K562 (cell line): ENCODE results near the gene PLSCR5. TPM values are rescaled to one million over a fixed set of nuclear protein-coding genes. Genes with fewer than 3 reads are reported as not detected.

Experiments used
- ATAC-seq: fragments of 200-7000 bp; cut with Tn5 transposase; 3 replicates; pipeline ENCODE4 v1.9.1; 2020; ENCODE audit warnings: moderate library complexity
- BruUV-seq: library from RNA; stranded (reverse); fragments of 400-500 nt; replicated peaks from 2 replicates; lab custom pipeline; 2021; lab: Mats Ljungman, UMichigan
- CTCF ChIA-PET: fragments of 300-600 bp; formaldehyde crosslinking; extraction: SDS; loops from one replicate; lab custom pipeline; 2021; ENCODE audit warnings: low intra/inter-chr PET ratio; lab: Yijun Ruan, JAX
- POLR2A ChIA-PET: fragments of 300-600, 350-650 bp; sonication (Branson Sonifier 250); formaldehyde crosslinking; extraction: SDS; loops from one replicate; lab custom pipeline; 2021; ENCODE audit warnings: antibody characterized with exemption, inconsistent platforms; lab: Yijun Ruan, JAX
- DNase-seq, 4 experiments: peaks; one replicate each; pipeline versions ENCODE4 v3.0.0 to v3.0.0-alpha.2; 2011 to 2018; ENCODE audit warnings: low spot score in 3 of 4, mixed read lengths in 3 of 4; ENCODE audit errors: extremely low read depth in 1 of 4
- FAIRE-seq: peaks from 2 replicates; lab custom pipeline; 2011; peaks lifted over from hg19 to GRCh38; lab: Jason Lieb, UNC
- H2AFZ ChIP-seq: 2 replicates; pipeline ENCODE4 v1.6.0; 2011; ENCODE audit warnings: low read depth, low read length, control low read depth, inconsistent platforms
- H3K27ac ChIP-seq: fragments of 200-600 bp; 3 replicates; pipeline ENCODE4 v1.8.0; 2011; ENCODE audit warnings: low read depth, mild to moderate bottlenecking, control low read depth, inconsistent platforms, low read length, moderate library complexity, mixed read lengths; ENCODE audit errors: extremely low read depth
- H3K27me3 ChIP-seq, 2 experiments: fragments of 300-600 bp in 1 of 2; 2 replicates in 1 of 2; 3 replicates in 1 of 2; pipeline versions ENCODE4 v1.6.0 to v1.8.0; 2011; ENCODE audit warnings: inconsistent platforms in 2 of 2, low read length in 2 of 2, mild to moderate bottlenecking in 1 of 2, mixed read lengths in 1 of 2, moderate library complexity in 1 of 2; ENCODE audit not compliant: control insufficient read depth in 2 of 2, insufficient read depth in 2 of 2
- H3K36me3 ChIP-seq: fragments of 300-600 bp; 3 replicates; pipeline ENCODE4 v1.8.0; 2011; ENCODE audit warnings: mild to moderate bottlenecking, low read length, inconsistent platforms; ENCODE audit not compliant: control insufficient read depth, insufficient read depth
- H3K4me1 ChIP-seq, 2 experiments: fragments of 200-600 bp in 1 of 2; replicated peaks in 1 of 2; 2 replicates in 1 of 2; 3 replicates in 1 of 2; pipeline versions ENCODE4 v1.5.1 to v1.8.0; 2011; ENCODE audit warnings: inconsistent platforms in 2 of 2, low read length in 2 of 2, mild to moderate bottlenecking in 1 of 2, mixed read lengths in 1 of 2, moderate library complexity in 1 of 2; ENCODE audit not compliant: control insufficient read depth in 2 of 2, insufficient read depth in 2 of 2
- H3K4me2 ChIP-seq: 2 replicates; pipeline ENCODE4 v1.6.1; 2011; ENCODE audit warnings: low read length, control low read depth, inconsistent platforms, mixed read lengths; ENCODE audit not compliant: insufficient read depth
- H3K4me3 ChIP-seq: fragments of 200-600 bp; sonication (generic), shearing (Covaris generic); 2 replicates; pipeline ENCODE4 v1.5.1; 2016; ENCODE audit warnings: control low read depth, inconsistent platforms
- H3K79me2 ChIP-seq: fragments of 200-600 bp; 3 replicates; pipeline ENCODE4 v1.8.0; 2011; ENCODE audit warnings: low read length, inconsistent platforms; ENCODE audit not compliant: control insufficient read depth, insufficient read depth
- H3K9ac ChIP-seq, 2 experiments: 2 replicates each; pipeline versions ENCODE4 v1.6.0 to v1.6.1; 2011; ENCODE audit warnings: low read depth in 2 of 2, low read length in 2 of 2, control low read depth in 1 of 2, inconsistent platforms in 1 of 2, mild to moderate bottlenecking in 1 of 2, mixed read lengths in 1 of 2; ENCODE audit not compliant: insufficient read depth in 1 of 2
- H3K9me1 ChIP-seq: one replicate; pipeline ENCODE4 v1.6.0; 2011; ENCODE audit warnings: inconsistent platforms, mild to moderate bottlenecking, low read length, moderate library complexity; ENCODE audit not compliant: control insufficient read depth, insufficient read depth
- H3K9me3 ChIP-seq: replicated peaks from 2 replicates; pipeline ENCODE4 v1.5.1; 2011; ENCODE audit warnings: low read depth, low read length, inconsistent platforms; ENCODE audit not compliant: control insufficient read depth, insufficient read depth
- H4K20me1 ChIP-seq: replicated peaks from 2 replicates; pipeline ENCODE4 v1.6.1; 2011; ENCODE audit warnings: low read length, inconsistent platforms, mixed read lengths; ENCODE audit not compliant: control insufficient read depth, insufficient read depth
- CBFB ChIP-seq: sonication (generic); formaldehyde crosslinking; IDR thresholded peaks from 2 replicates; pipeline ENCODE4 v1.4.0; 2020; ENCODE audit warnings: mild to moderate bottlenecking, missing genetic modification reagents
- FOS ChIP-seq: IDR thresholded peaks from 3 replicates; pipeline ENCODE4 v1.6.1; 2011; ENCODE audit not compliant: insufficient read length; ENCODE audit errors: extremely low read depth
- ID3 ChIP-seq, 2 experiments: fragments of 250-450 bp in 1 of 2; fragments of 450-650 bp in 1 of 2; sonication (Bioruptor Pico) in 1 of 2; IDR thresholded peaks; 2 replicates each; pipeline versions ENCODE4 v1.6.1 to v1.8.0; 2016 to 2021; ENCODE audit warnings: mild to moderate bottlenecking in 2 of 2, moderate library complexity in 2 of 2, missing compliant biosample characterization in 1 of 2, missing genetic modification characterization in 1 of 2
- KHSRP ChIP-seq: fragments of 450-650 bp; IDR thresholded peaks from 2 replicates; pipeline ENCODE4 v1.6.1; 2017
- MAFF ChIP-seq: IDR thresholded peaks from 2 replicates; pipeline ENCODE4 v1.6.1; 2012; ENCODE audit warnings: low read length, improper control_type of control experiment
- MAFK ChIP-seq: IDR thresholded peaks from 2 replicates; pipeline ENCODE4 v1.6.1; 2011; ENCODE audit warnings: low read length, improper control_type of control experiment
- MIER1 ChIP-seq: fragments of 450-650 bp; IDR thresholded peaks from 2 replicates; pipeline ENCODE4 v1.6.1; 2016; ENCODE audit warnings: antibody characterized with exemption, mild to moderate bottlenecking, low read depth
- PRDM10 ChIP-seq: fragments of 450-650 bp; IDR thresholded peaks from 2 replicates; pipeline ENCODE4 v1.6.1; 2018; ENCODE audit not compliant: partially characterized antibody
- SAFB ChIP-seq: fragments of 200-400 bp; formaldehyde crosslinking; IDR thresholded peaks from 2 replicates; pipeline ENCODE4 v1.6.1; 2017; ENCODE audit warnings: low read depth, low read length, borderline replicate concordance
- SAFB2 ChIP-seq: fragments of 200-400 bp; formaldehyde crosslinking; IDR thresholded peaks from 2 replicates; pipeline ENCODE4 v1.6.1; 2018; ENCODE audit warnings: borderline replicate concordance, low read length, low read depth, moderate library complexity; ENCODE audit not compliant: severe bottlenecking
- TEAD2 ChIP-seq: fragments of 450-650 bp; IDR thresholded peaks from 2 replicates; pipeline ENCODE4 v1.6.1; 2016; ENCODE audit warnings: missing genetic modification characterization, control low read depth, missing compliant biosample characterization
- TFAM ChIP-seq: fragments of 250-450 bp; sonication (Bioruptor Pico); conservative IDR thresholded peaks from 2 replicates; pipeline ENCODE4 v1.5.0; 2021; ENCODE audit warnings: mild to moderate bottlenecking, moderate library complexity
- ZNF134 ChIP-seq: fragments of 250-450 bp; sonication (Bioruptor Pico); conservative IDR thresholded peaks from 2 replicates; pipeline ENCODE4 v1.4.0; 2020
- ZNF175 ChIP-seq: fragments of 200-800 bp; sonication (Bioruptor generic); IDR thresholded peaks from 2 replicates; pipeline ENCODE4 v1.6.1; 2016; ENCODE audit warnings: low read depth, mild to moderate bottlenecking, missing genetic modification characterization, missing compliant biosample characterization
- ZNF395 ChIP-seq: fragments of 200-800 bp; sonication (Bioruptor generic); IDR thresholded peaks from 2 replicates; pipeline ENCODE4 v1.6.1; 2017; ENCODE audit warnings: missing genetic modification characterization, missing compliant biosample characterization
- ZNF561 ChIP-seq: fragments of 450-650 bp; formaldehyde crosslinking; conservative IDR thresholded peaks from 2 replicates; pipeline ENCODE4 v1.4.0; 2020; ENCODE audit warnings: mild to moderate bottlenecking, moderate library complexity
- WGBS: fragments of 100-300 bp; shearing (Covaris generic); methylation state at CpG from one replicate; pipeline ENCODE4 v1.1.6; 2016; ENCODE audit warnings: low coverage, mixed read lengths; ENCODE audit not compliant: insufficient coverage; ENCODE audit errors: missing lambda C conversion rate; 5-methylcytosine and 5-hydroxymethylcytosine counted together
- in situ Hi-C: fragments of 300-500 bp; cut with MboI; formaldehyde crosslinking; loops from 4 replicates; pipeline ENCODE4 v1.15.0; 2018; ENCODE audit warnings: inconsistent platforms, mixed read lengths
- intact Hi-C: fragments of 100-400 bp; cut with micrococcal nuclease; formaldehyde crosslinking; loops from 2 replicates; pipeline ENCODE4 v1.14.2; 2022
- polyA plus RNA-seq, 8 experiments: library from polyadenylated mRNA; depleted of rRNA in 4 of 8; stranded (reverse) in 5 of 8; unstranded in 3 of 8; fragments of >200 nt; fragmentation: Nextera tagmentation in 2 of 8; fragmentation: Illumina TruSeq in 1 of 8; extraction: Ambion mirVana in 2 of 8; extraction: Trizol in 1 of 8; gene quantifications; 2 replicates each; pipeline versions ENCODE4 v1.2.1 to v1.2.3, GENCODE V29; 2011 to 2014; ENCODE audit warnings: inconsistent platforms in 1 of 8, missing spikeins in 1 of 8
- total RNA-seq, 7 experiments: library from RNA; depleted of rRNA in 6 of 7; stranded (reverse); fragments of >200 nt in 6 of 7; fragmentation: Illumina TruSeq in 2 of 7; extraction: Trizol in 2 of 7; gene quantifications; 2 replicates each; pipeline versions ENCODE4 v1.2.1 to v1.2.3, GENCODE V29; 2011 to 2021; ENCODE audit warnings: low replicate concordance in 1 of 7

The PLSCR5 gene
- total and polyA plus RNA-seq, 9 of the 15 experiments (the other 6 are each of a cell fraction or from before 2014, with no cell fraction given), result not detected

GRCh38 chr3:146637871-146638270 is 32.7 kb upstream of the PLSCR5 start:
- Histone ChIP-seq H3K79me2 (no peaks in the 10 kb centered on the region), H3K9me1 (no peaks in the 10 kb centered on the region), H3K27ac (no peak overlapping the region), H3K36me3 (no peaks in the 10 kb centered on the region), H2AFZ (no peak overlapping the region), H3K4me2 (no peak overlapping the region), H4K20me1 (no peaks in the 10 kb centered on the region)
- POLR2A ChIA-PET, result no interaction called here
- CTCF ChIA-PET, result no interaction called here
- FAIRE-seq, result no peak
- no peak for DNase-seq
- intact Hi-C loops, result no loop called here
- BruUV-seq, result no TSS peak
- 0% methylated on average over 3 of the region's 3 CpGs for WGBS
- ATAC-seq, result no peak
- no peak for TF ChIP-seq FOS
- TF ChIP-seq ZNF175, result no peak
- no peak for TF ChIP-seq SAFB
- no peak for TF ChIP-seq SAFB2
- TF ChIP-seq MAFF, result no peak
- no peak for TF ChIP-seq TEAD2 (tag)
- no peak for TF ChIP-seq ID3 (CRISPR knock-in tag; IDR thresholded peaks at IDR 0.05)
- no peak for TF ChIP-seq ID3 (tag; IDR thresholded peaks at IDR 0.05)
- TF ChIP-seq MAFK, result no peak
- TF ChIP-seq ZNF134 (CRISPR knock-in tag), result no peak
- no peak for TF ChIP-seq MIER1
- no peak for TF ChIP-seq ZNF561 (CRISPR knock-in tag)
- TF ChIP-seq KHSRP, result no peak
- no peak for TF ChIP-seq TFAM
- TF ChIP-seq ZNF395 (CRISPR knock-in tag), result no peak
- TF ChIP-seq PRDM10, result no peak
- TF ChIP-seq CBFB, result no peak
- TF ChIP-seq, all 486 proteins: peak for 0
- Histone ChIP-seq H3K9me3 (no peaks in the 10 kb centered on the region), H3K27me3 (no peaks in the 10 kb centered on the region), H3K4me3 (no peak overlapping the region), H3K4me1 (no peaks in the 10 kb centered on the region), H3K9ac (no peak overlapping the region)
- in situ Hi-C loops, result no loop called here
